K562 (cell line): ENCODE data around the gene SGK1.

Experiments used
- ELF1 ChIP-seq: fragments of 200-800 bp; sonication (Bioruptor generic); IDR thresholded peaks from 2 replicates; pipeline ENCODE4 v1.6.1; 2016; ENCODE audit warnings: missing genetic modification characterization, missing compliant biosample characterization
- EZH2 ChIP-seq: IDR thresholded peaks from 2 replicates; pipeline ENCODE4 v1.6.1; 2012; ENCODE audit warnings: low read depth, mild to moderate bottlenecking, inconsistent platforms, low read length, borderline replicate concordance
- FOSL1 ChIP-seq: fragments of 200-800 bp; sonication (Bioruptor generic); conservative IDR thresholded peaks from 2 replicates; pipeline ENCODE4 v1.6.1; 2016; ENCODE audit warnings: missing genetic modification characterization, missing compliant biosample characterization
- GATA2 ChIP-seq: sonication (generic); formaldehyde crosslinking; IDR thresholded peaks from 2 replicates; pipeline ENCODE4 v1.4.0; 2020; ENCODE audit warnings: mild to moderate bottlenecking, missing genetic modification reagents
- HDGF ChIP-seq: fragments of 450-650 bp; IDR thresholded peaks from 2 replicates; pipeline ENCODE4 v1.6.1; 2016
- HINFP ChIP-seq: fragments of 450-650 bp; conservative IDR thresholded peaks from 2 replicates; pipeline ENCODE4 v1.6.1; 2016; ENCODE audit warnings: missing genetic modification characterization, low read depth, mild to moderate bottlenecking, control low read depth, missing compliant biosample characterization
- NFE2 ChIP-seq: IDR thresholded peaks from 2 replicates; pipeline ENCODE4 v1.6.1; 2014; ENCODE audit warnings: antibody characterized with exemption, low read depth
- PHF21A ChIP-seq: fragments of 450-650 bp; IDR thresholded peaks from 2 replicates; pipeline ENCODE4 v1.6.1; 2017; ENCODE audit warnings: low read depth, borderline replicate concordance
- POLR2A ChIP-seq: fragments of 450-650 bp; conservative IDR thresholded peaks from 2 replicates; pipeline ENCODE4 v1.6.1; 2016
- SREBF2 ChIP-seq: sonication (generic); formaldehyde crosslinking; IDR thresholded peaks from 2 replicates; pipeline ENCODE4 v1.4.0; 2020; ENCODE audit warnings: mild to moderate bottlenecking, missing genetic modification reagents
- TCF3 ChIP-seq: sonication (generic); formaldehyde crosslinking; IDR thresholded peaks from 2 replicates; pipeline ENCODE4 v1.4.0; 2020; ENCODE audit warnings: mild to moderate bottlenecking, missing genetic modification reagents
- ZNF140 ChIP-seq: fragments of 250-450 bp; sonication (Bioruptor Pico); IDR thresholded peaks from 2 replicates; pipeline ENCODE4 v1.8.0; 2021; ENCODE audit warnings: moderate library complexity, mild to moderate bottlenecking, inconsistent platforms

GRCh38 chr6:134330555-134330954 lies 12.6 kb upstream of the SGK1 start:
- TF ChIP-seq GATA2 (CRISPR knock-in tag) (no peak), PHF21A (no peak), NFE2 (no peak), HINFP (tag) (no peak), TCF3 (CRISPR knock-in tag) (no peak), EZH2 (no peak), HDGF (no peak), ZNF140 (CRISPR knock-in tag) (no peak), ELF1 (no peak), SREBF2 (no peak), POLR2A (no peak), FOSL1 (tag) (no peak)
